OCI-LY3 (cell line): ENCODE measurements around the gene BAG1.

ENCODE experiments used
- H2AFZ ChIP-seq: fragments of 200-600, 300-600 bp; shearing (Covaris generic); 2 replicates; pipeline ENCODE4 v1.6.0; 2014; ENCODE audit warnings: antibody characterized with exemption, low read depth, low read length
- H3K27ac ChIP-seq: fragments of 200-600, 300-600 bp; sonication (generic); 2 replicates; pipeline ENCODE4 v1.5.1; 2014; ENCODE audit warnings: mild to moderate bottlenecking, low read length, moderate library complexity, mixed read lengths
- H3K27me3 ChIP-seq: fragments of 200-600, 300-600 bp; sonication (generic); 2 replicates; pipeline ENCODE4 v1.6.1; 2014; ENCODE audit warnings: low read depth, low read length, mixed read lengths
- H3K36me3 ChIP-seq: fragments of 200-600, 300-600 bp; sonication (generic); replicated peaks from 2 replicates; pipeline ENCODE3; 2014; ENCODE audit warnings: low read depth, low read length, mixed read lengths
- H3K4me1 ChIP-seq: fragments of 300-600, 200-600 bp; sonication (generic); 2 replicates; pipeline ENCODE4 v1.6.1; 2014; ENCODE audit warnings: low read length, mixed read lengths
- H3K4me2 ChIP-seq: fragments of 200-600, 300-600 bp; sonication (generic); 2 replicates; pipeline ENCODE4 v1.6.1; 2014; ENCODE audit warnings: low read length, mixed read lengths
- H3K4me3 ChIP-seq: fragments of 300-600, 200-600 bp; sonication (generic); 2 replicates; pipeline ENCODE4 v1.5.1; 2014; ENCODE audit warnings: antibody characterized with exemption, mild to moderate bottlenecking, low read length, moderate library complexity
- H3K79me2 ChIP-seq: fragments of 300-600, 200-600 bp; shearing (Covaris generic); 2 replicates; pipeline ENCODE4 v1.6.1; 2014; ENCODE audit warnings: mild to moderate bottlenecking, low read length, mixed read lengths
- H3K9ac ChIP-seq: fragments of 300-600, 200-600 bp; shearing (Covaris generic); 2 replicates; pipeline ENCODE4 v1.6.0; 2014; ENCODE audit warnings: mild to moderate bottlenecking, low read length, moderate library complexity
- H3K9me3 ChIP-seq: fragments of 200-600, 300-600 bp; shearing (Covaris generic); 2 replicates; pipeline ENCODE4 v1.6.1; 2014; ENCODE audit warnings: low read length, mixed read lengths; ENCODE audit not compliant: insufficient read depth
- H4K20me1 ChIP-seq: fragments of 200-600, 300-600 bp; sonication (generic); 2 replicates; pipeline ENCODE4 v1.6.1; 2016; ENCODE audit warnings: low read length, mixed read lengths; ENCODE audit not compliant: insufficient read depth
- CTCF ChIP-seq: fragments of 200-600, 300-600 bp; sonication (generic); IDR thresholded peaks from 2 replicates; pipeline ENCODE4 v1.5.1; 2014; ENCODE audit warnings: antibody characterized with exemption, low read length, low read depth
- EZH2phosphoT487 ChIP-seq: fragments of 200-600 bp; shearing (Covaris generic); IDR thresholded peaks from 2 replicates; pipeline ENCODE4 v1.6.1; 2018; ENCODE audit warnings: antibody characterized with exemption, mixed run types, low read depth

BAG1 gene

GRCh38 chr9:33265211-33265865, 830 bp upstream of the BAG1 start:
- Histone ChIP-seq H2AFZ (no peak overlapping the region), H3K27ac (peak overlapping the region; percentile 29)

GRCh38 chr9:33264003-33264472, 470 bp downstream of the BAG1 start:
- H3K4me1 ChIP-seq, result peaks cover 11% of the 10 kb centered on the region
- H4K20me1 ChIP-seq, result no peaks in the 10 kb centered on the region
- H3K9ac ChIP-seq, result peak overlapping the region; percentile 87
- peaks cover 40% of the 10 kb centered on the region for H3K79me2 ChIP-seq
- peak overlapping the region; percentile 53 for H3K27ac ChIP-seq
- peaks cover 36% of the 10 kb centered on the region for H3K36me3 ChIP-seq
- H3K4me3 ChIP-seq, result peak overlapping the region; percentile 86
- H3K4me2 ChIP-seq, result peak overlapping the region; percentile 82
- TF ChIP-seq CTCF (no peak), EZH2phosphoT487 (no peak)
- H3K27me3 ChIP-seq, result no peaks in the 10 kb centered on the region
- no peaks in the 10 kb centered on the region for H3K9me3 ChIP-seq
- peak overlapping the region; percentile 22; the same call in 1 of the 2 replicates for H2AFZ ChIP-seq

More at GRCh38 chr9:33265211-33265865, 830 bp upstream of the BAG1 start:
- Histone ChIP-seq H3K4me3 (peak overlapping the region; percentile 86), H3K27me3 (no peaks in the 10 kb centered on the region), H3K9me3 (no peaks in the 10 kb centered on the region), H3K4me2 (peak overlapping the region; percentile 99), H3K4me1 (peaks cover 11% of the 10 kb centered on the region), H4K20me1 (no peaks in the 10 kb centered on the region), H3K36me3 (peaks cover 26% of the 10 kb centered on the region), H3K9ac (peak overlapping the region; percentile 87), H3K79me2 (peaks cover 39% of the 10 kb centered on the region)
- TF ChIP-seq EZH2phosphoT487 (no peak), CTCF (no peak)

GRCh38 chr9:33263131-33264002, 1.1 kb downstream of the BAG1 start:
- Histone ChIP-seq H3K36me3 (peaks cover 36% of the 10 kb centered on the region), H3K9ac (peak overlapping the region; percentile 87), H3K4me1 (peaks cover 11% of the 10 kb centered on the region), H3K27ac (peak overlapping the region; percentile 53), H3K4me3 (peak overlapping the region; percentile 86), H2AFZ (peak overlapping the region; percentile 22; the same call in 1 of the 2 replicates), H3K9me3 (no peaks in the 10 kb centered on the region), H3K27me3 (no peaks in the 10 kb centered on the region), H3K4me2 (peak overlapping the region; percentile 82), H4K20me1 (no peaks in the 10 kb centered on the region), H3K79me2 (peaks cover 40% of the 10 kb centered on the region)
- TF ChIP-seq EZH2phosphoT487 (no peak), CTCF (no peak)

- H3K4me2 ChIP-seq, result no peak overlapping the region
- no peak overlapping the region for H3K27ac ChIP-seq
- H3K9ac ChIP-seq, result no peak overlapping the region
- TF ChIP-seq EZH2phosphoT487 (no peak), CTCF (no peak)
- H3K4me3 ChIP-seq, result no peak overlapping the region
- peaks cover 34% of the 10 kb centered on the region for H3K79me2 ChIP-seq
- H4K20me1 ChIP-seq, result no peaks in the 10 kb centered on the region
- no peak overlapping the region for H2AFZ ChIP-seq
- H3K36me3 ChIP-seq, result peaks cover 52% of the 10 kb centered on the region
- H3K9me3 ChIP-seq, result no peaks in the 10 kb centered on the region
- no peaks in the 10 kb centered on the region for H3K27me3 ChIP-seq
- peaks cover 8% of the 10 kb centered on the region for H3K4me1 ChIP-seq
Measured at GRCh38 chr9:33260372-33260771, 4.1 kb downstream of the BAG1 start.
